ENCODE measurements around the gene SUSD2. TPM values are rescaled to one million over a fixed set of nuclear protein-coding genes. Genes with fewer than 3 reads are reported as not detected.

SUSD2 gene
- total and polyA plus RNA-seq, 2 of the 8 experiments (the other 6 are each of a cell fraction or from before 2014, with no cell fraction given), result 2.0 to 4.8 TPM

- TF ChIP-seq, protein P1, sequence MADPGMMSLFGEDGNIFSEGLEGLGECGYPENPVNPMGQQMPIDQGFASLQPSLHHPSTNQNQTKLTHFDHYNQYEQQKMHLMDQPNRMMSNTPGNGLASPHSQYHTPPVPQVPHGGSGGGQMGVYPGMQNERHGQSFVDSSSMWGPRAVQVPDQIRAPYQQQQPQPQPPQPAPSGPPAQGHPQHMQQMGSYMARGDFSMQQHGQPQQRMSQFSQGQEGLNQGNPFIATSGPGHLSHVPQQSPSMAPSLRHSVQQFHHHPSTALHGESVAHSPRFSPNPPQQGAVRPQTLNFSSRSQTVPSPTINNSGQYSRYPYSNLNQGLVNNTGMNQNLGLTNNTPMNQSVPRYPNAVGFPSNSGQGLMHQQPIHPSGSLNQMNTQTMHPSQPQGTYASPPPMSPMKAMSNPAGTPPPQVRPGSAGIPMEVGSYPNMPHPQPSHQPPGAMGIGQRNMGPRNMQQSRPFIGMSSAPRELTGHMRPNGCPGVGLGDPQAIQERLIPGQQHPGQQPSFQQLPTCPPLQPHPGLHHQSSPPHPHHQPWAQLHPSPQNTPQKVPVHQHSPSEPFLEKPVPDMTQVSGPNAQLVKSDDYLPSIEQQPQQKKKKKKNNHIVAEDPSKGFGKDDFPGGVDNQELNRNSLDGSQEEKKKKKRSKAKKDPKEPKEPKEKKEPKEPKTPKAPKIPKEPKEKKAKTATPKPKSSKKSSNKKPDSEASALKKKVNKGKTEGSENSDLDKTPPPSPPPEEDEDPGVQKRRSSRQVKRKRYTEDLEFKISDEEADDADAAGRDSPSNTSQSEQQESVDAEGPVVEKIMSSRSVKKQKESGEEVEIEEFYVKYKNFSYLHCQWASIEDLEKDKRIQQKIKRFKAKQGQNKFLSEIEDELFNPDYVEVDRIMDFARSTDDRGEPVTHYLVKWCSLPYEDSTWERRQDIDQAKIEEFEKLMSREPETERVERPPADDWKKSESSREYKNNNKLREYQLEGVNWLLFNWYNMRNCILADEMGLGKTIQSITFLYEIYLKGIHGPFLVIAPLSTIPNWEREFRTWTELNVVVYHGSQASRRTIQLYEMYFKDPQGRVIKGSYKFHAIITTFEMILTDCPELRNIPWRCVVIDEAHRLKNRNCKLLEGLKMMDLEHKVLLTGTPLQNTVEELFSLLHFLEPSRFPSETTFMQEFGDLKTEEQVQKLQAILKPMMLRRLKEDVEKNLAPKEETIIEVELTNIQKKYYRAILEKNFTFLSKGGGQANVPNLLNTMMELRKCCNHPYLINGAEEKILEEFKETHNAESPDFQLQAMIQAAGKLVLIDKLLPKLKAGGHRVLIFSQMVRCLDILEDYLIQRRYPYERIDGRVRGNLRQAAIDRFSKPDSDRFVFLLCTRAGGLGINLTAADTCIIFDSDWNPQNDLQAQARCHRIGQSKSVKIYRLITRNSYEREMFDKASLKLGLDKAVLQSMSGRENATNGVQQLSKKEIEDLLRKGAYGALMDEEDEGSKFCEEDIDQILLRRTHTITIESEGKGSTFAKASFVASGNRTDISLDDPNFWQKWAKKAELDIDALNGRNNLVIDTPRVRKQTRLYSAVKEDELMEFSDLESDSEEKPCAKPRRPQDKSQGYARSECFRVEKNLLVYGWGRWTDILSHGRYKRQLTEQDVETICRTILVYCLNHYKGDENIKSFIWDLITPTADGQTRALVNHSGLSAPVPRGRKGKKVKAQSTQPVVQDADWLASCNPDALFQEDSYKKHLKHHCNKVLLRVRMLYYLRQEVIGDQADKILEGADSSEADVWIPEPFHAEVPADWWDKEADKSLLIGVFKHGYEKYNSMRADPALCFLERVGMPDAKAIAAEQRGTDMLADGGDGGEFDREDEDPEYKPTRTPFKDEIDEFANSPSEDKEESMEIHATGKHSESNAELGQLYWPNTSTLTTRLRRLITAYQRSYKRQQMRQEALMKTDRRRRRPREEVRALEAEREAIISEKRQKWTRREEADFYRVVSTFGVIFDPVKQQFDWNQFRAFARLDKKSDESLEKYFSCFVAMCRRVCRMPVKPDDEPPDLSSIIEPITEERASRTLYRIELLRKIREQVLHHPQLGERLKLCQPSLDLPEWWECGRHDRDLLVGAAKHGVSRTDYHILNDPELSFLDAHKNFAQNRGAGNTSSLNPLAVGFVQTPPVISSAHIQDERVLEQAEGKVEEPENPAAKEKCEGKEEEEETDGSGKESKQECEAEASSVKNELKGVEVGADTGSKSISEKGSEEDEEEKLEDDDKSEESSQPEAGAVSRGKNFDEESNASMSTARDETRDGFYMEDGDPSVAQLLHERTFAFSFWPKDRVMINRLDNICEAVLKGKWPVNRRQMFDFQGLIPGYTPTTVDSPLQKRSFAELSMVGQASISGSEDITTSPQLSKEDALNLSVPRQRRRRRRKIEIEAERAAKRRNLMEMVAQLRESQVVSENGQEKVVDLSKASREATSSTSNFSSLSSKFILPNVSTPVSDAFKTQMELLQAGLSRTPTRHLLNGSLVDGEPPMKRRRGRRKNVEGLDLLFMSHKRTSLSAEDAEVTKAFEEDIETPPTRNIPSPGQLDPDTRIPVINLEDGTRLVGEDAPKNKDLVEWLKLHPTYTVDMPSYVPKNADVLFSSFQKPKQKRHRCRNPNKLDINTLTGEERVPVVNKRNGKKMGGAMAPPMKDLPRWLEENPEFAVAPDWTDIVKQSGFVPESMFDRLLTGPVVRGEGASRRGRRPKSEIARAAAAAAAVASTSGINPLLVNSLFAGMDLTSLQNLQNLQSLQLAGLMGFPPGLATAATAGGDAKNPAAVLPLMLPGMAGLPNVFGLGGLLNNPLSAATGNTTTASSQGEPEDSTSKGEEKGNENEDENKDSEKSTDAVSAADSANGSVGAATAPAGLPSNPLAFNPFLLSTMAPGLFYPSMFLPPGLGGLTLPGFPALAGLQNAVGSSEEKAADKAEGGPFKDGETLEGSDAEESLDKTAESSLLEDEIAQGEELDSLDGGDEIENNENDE (IDR thresholded peaks at IDR 0.05; ENCODE audit: insufficient replicate concordance, low read length), result no peak
- TF ChIP-seq, protein P2, sequence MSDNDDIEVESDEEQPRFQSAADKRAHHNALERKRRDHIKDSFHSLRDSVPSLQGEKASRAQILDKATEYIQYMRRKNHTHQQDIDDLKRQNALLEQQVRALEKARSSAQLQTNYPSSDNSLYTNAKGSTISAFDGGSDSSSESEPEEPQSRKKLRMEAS (IDR thresholded peaks at IDR 0.05), result no peak
- no peak for TF ChIP-seq ZNF274 (IDR thresholded peaks at IDR 0.05; ENCODE audit: borderline replicate concordance, extremely low read depth, low read length)
- TF ChIP-seq CTBP2 (IDR thresholded peaks at IDR 0.05; ENCODE audit: borderline replicate concordance, insufficient read depth, insufficient read length, low read length), result no peak
- no peak for TF ChIP-seq ATF2 (IDR thresholded peaks at IDR 0.05; ENCODE audit: low read length)
- TF ChIP-seq RFX5 (IDR thresholded peaks at IDR 0.05; ENCODE audit: borderline replicate concordance, low read depth, low read length), result no peak
Measured at GRCh38 chr22:24153353-24153752, 27.9 kb upstream of the SUSD2 start (continued).
